Effector CD4-positive, alpha-beta T cell (primary cell): ENCODE data around the gene HSFY1. TPM values are rescaled to one million over a fixed set of nuclear protein-coding genes. Genes with fewer than 3 reads are reported as not detected.
"Not testable (repeated sequence)": the region's sequence is repeated elsewhere in the genome, so short reads cannot be mapped to it uniquely, and the experiment has no call there.

ENCODE experiments used
- DNase-seq: peaks from one replicate; pipeline ENCODE4 v3.0.0-alpha.2; 2020
- total RNA-seq: gene quantifications from one replicate; lab custom pipeline; 2026; lab: John Stamatoyannopoulos, UW

The HSFY1 gene
- total RNA-seq: not detected

- not testable (repeated sequence) for DNase-seq
Observed at GRCh38 chrY:18546420-18546819, at the start of gene HSFY1. HSFY1 (plus strand) TSS chrY:18546720; CDS start chrY:18546788, 68 bp downstream.

GRCh38 chrY:18504266-18504665 lies 42.3 kb upstream of the HSFY1 start:
- DNase-seq: not testable (repeated sequence)

GRCh38 chrY:18530995-18531655 lies 15.4 kb upstream of the HSFY1 start:
- DNase-seq: not testable (repeated sequence)

GRCh38 chrY:18538952-18539351 lies 7.6 kb upstream of the HSFY1 start:
- DNase-seq: not testable (repeated sequence)

GRCh38 chrY:18553132-18553531 lies 6.6 kb downstream of the HSFY1 start:
- not testable (repeated sequence) for DNase-seq

- not testable (repeated sequence) for DNase-seq
Observed at GRCh38 chrY:18565915-18566314, 19.4 kb downstream of the HSFY1 start.
